Activated naive CD4-positive, alpha-beta T cell treated with anti-CD3 and anti-CD28 coated beads, Interleukin-2, amount 50 U/mL, for 24 hours (primary cell): Measurements from ENCODE around the gene TDRD12.
"Not testable (repeated sequence)": the region's sequence is repeated elsewhere in the genome, so short reads cannot be mapped to it uniquely, and the experiment has no call there.

Experiments
- H3K27ac Mint-ChIP-seq: one replicate; pipeline ENCODE4 v1.8.0; 2021; ENCODE audit warnings: mild to moderate bottlenecking, mixed read lengths
- H3K27me3 Mint-ChIP-seq: one replicate; pipeline ENCODE4 v1.8.0; 2021; ENCODE audit warnings: mixed read lengths
- H3K36me3 Mint-ChIP-seq: one replicate; pipeline ENCODE4 v1.8.0; 2021; ENCODE audit warnings: mixed read lengths
- H3K4me1 Mint-ChIP-seq: one replicate; pipeline ENCODE4 v1.8.0; 2021; ENCODE audit warnings: mixed read lengths
- H3K4me3 Mint-ChIP-seq: one replicate; pipeline ENCODE4 v1.8.0; 2021; ENCODE audit warnings: mild to moderate bottlenecking, mixed read lengths
- H3K9me3 Mint-ChIP-seq: one replicate; pipeline ENCODE4 v1.8.0; 2021; ENCODE audit warnings: mixed read lengths

Gene TDRD12

GRCh38 chr19:32750441-32751055, 31.0 kb downstream of the TDRD12 start:
- no peak overlapping the region for H3K27ac Mint-ChIP-seq
- H3K4me1 Mint-ChIP-seq, result peaks cover 9% of the 10 kb centered on the region
- peaks cover 26% of the 10 kb centered on the region for H3K27me3 Mint-ChIP-seq
- no peaks in the 10 kb centered on the region for H3K9me3 Mint-ChIP-seq
- H3K4me3 Mint-ChIP-seq, result no peak overlapping the region
- H3K36me3 Mint-ChIP-seq, result no peaks in the 10 kb centered on the region

GRCh38 chr19:32751066-32751465, 31.5 kb downstream of the TDRD12 start:
- peaks cover 28% of the 10 kb centered on the region for H3K27me3 Mint-ChIP-seq
- no peaks in the 10 kb centered on the region for H3K36me3 Mint-ChIP-seq
- peaks cover 9% of the 10 kb centered on the region for H3K4me1 Mint-ChIP-seq
- H3K9me3 Mint-ChIP-seq, result no peaks in the 10 kb centered on the region
- H3K27ac Mint-ChIP-seq, result no peak overlapping the region
- H3K4me3 Mint-ChIP-seq, result no peak overlapping the region

- Mint-ChIP-seq H3K9me3 (peaks cover 7% of the 10 kb centered on the region), H3K4me1 (no peaks in the 10 kb centered on the region), H3K27me3 (peaks cover 20% of the 10 kb centered on the region), H3K36me3 (peaks cover 3% of the 10 kb centered on the region), H3K27ac (no peak overlapping the region), H3K4me3 (no peak overlapping the region)
Observed at GRCh38 chr19:32757189-32757588, 37.6 kb downstream of the TDRD12 start.

- H3K4me1 Mint-ChIP-seq, H3K27me3 Mint-ChIP-seq, H3K36me3 Mint-ChIP-seq, H3K4me3 Mint-ChIP-seq, H3K9me3 Mint-ChIP-seq, H3K27ac Mint-ChIP-seq: not testable (repeated sequence)
Observed at GRCh38 chr19:32765365-32765764, 45.8 kb downstream of the TDRD12 start.

GRCh38 chr19:32767951-32768679, 48.5 kb downstream of the TDRD12 start:
- no peaks in the 10 kb centered on the region for H3K9me3 Mint-ChIP-seq

GRCh38 chr19:32771596-32771995, 52.0 kb downstream of the TDRD12 start:
- Mint-ChIP-seq H3K27me3 (no peaks in the 10 kb centered on the region), H3K36me3 (peaks cover 4% of the 10 kb centered on the region), H3K27ac (no peak overlapping the region), H3K9me3 (no peaks in the 10 kb centered on the region), H3K4me3 (no peak overlapping the region), H3K4me1 (no peaks in the 10 kb centered on the region)

More at GRCh38 chr19:32767951-32768679, 48.5 kb downstream of the TDRD12 start:
- Mint-ChIP-seq H3K36me3 (peaks cover 2% of the 10 kb centered on the region), H3K4me1 (no peaks in the 10 kb centered on the region), H3K27me3 (no peaks in the 10 kb centered on the region), H3K27ac (no peak overlapping the region), H3K4me3 (no peak overlapping the region)

GRCh38 chr19:32773126-32773525, 53.6 kb downstream of the TDRD12 start:
- no peaks in the 10 kb centered on the region for H3K9me3 Mint-ChIP-seq
- no peaks in the 10 kb centered on the region for H3K4me1 Mint-ChIP-seq
- H3K36me3 Mint-ChIP-seq, result peaks cover 4% of the 10 kb centered on the region
- H3K4me3 Mint-ChIP-seq, result no peak overlapping the region
- H3K27me3 Mint-ChIP-seq, result no peaks in the 10 kb centered on the region
- no peak overlapping the region for H3K27ac Mint-ChIP-seq

GRCh38 chr19:32779082-32779481, 59.5 kb downstream of the TDRD12 start:
- Mint-ChIP-seq H3K36me3 (peaks cover 8% of the 10 kb centered on the region), H3K4me3 (no peak overlapping the region), H3K27ac (no peak overlapping the region), H3K9me3 (peaks cover 7% of the 10 kb centered on the region), H3K4me1 (no peaks in the 10 kb centered on the region), H3K27me3 (no peaks in the 10 kb centered on the region)

GRCh38 chr19:32781280-32781679, 61.7 kb downstream of the TDRD12 start:
- H3K27me3 Mint-ChIP-seq, result no peaks in the 10 kb centered on the region
- H3K4me3 Mint-ChIP-seq, result no peak overlapping the region

GRCh38 chr19:32782089-32782488, 62.5 kb downstream of the TDRD12 start:
- peaks cover 14% of the 10 kb centered on the region for H3K36me3 Mint-ChIP-seq
- not testable (repeated sequence) for H3K27me3 Mint-ChIP-seq, H3K4me3 Mint-ChIP-seq, H3K9me3 Mint-ChIP-seq, H3K27ac Mint-ChIP-seq, H3K4me1 Mint-ChIP-seq

More at GRCh38 chr19:32781280-32781679, 61.7 kb downstream of the TDRD12 start:
- H3K9me3 Mint-ChIP-seq, result peaks cover 7% of the 10 kb centered on the region
- H3K27ac Mint-ChIP-seq, result peak overlapping the region; percentile 3
- peaks cover 9% of the 10 kb centered on the region for H3K36me3 Mint-ChIP-seq
- H3K4me1 Mint-ChIP-seq, result no peaks in the 10 kb centered on the region

- H3K4me3 Mint-ChIP-seq, result not testable (repeated sequence)
Observed at GRCh38 chr19:32787161-32787813, 67.7 kb downstream of the TDRD12 start.

GRCh38 chr19:32787895-32788294, 68.3 kb downstream of the TDRD12 start:
- not testable (repeated sequence) for H3K27ac Mint-ChIP-seq, H3K36me3 Mint-ChIP-seq, H3K9me3 Mint-ChIP-seq, H3K4me3 Mint-ChIP-seq, H3K27me3 Mint-ChIP-seq
- peaks cover 22% of the 10 kb centered on the region for H3K4me1 Mint-ChIP-seq

More at GRCh38 chr19:32787161-32787813, 67.7 kb downstream of the TDRD12 start:
- H3K27ac Mint-ChIP-seq, H3K9me3 Mint-ChIP-seq, H3K36me3 Mint-ChIP-seq, H3K27me3 Mint-ChIP-seq: not testable (repeated sequence)
- peaks cover 18% of the 10 kb centered on the region for H3K4me1 Mint-ChIP-seq

- Mint-ChIP-seq H3K4me1 (peaks cover 32% of the 10 kb centered on the region), H3K27ac (no peak overlapping the region), H3K4me3 (no peak overlapping the region), H3K27me3 (no peaks in the 10 kb centered on the region), H3K36me3 (peaks cover 7% of the 10 kb centered on the region), H3K9me3 (no peaks in the 10 kb centered on the region)
Observed at GRCh38 chr19:32789429-32789828, 69.9 kb downstream of the TDRD12 start.

- no peaks in the 10 kb centered on the region for H3K9me3 Mint-ChIP-seq
- H3K36me3 Mint-ChIP-seq, result no peaks in the 10 kb centered on the region
- H3K27me3 Mint-ChIP-seq, result no peaks in the 10 kb centered on the region
- no peak overlapping the region for H3K4me3 Mint-ChIP-seq
- H3K27ac Mint-ChIP-seq, result no peak overlapping the region
- H3K4me1 Mint-ChIP-seq, result peaks cover 72% of the 10 kb centered on the region
Observed at GRCh38 chr19:32798201-32798600, 78.6 kb downstream of the TDRD12 start.

- no peaks in the 10 kb centered on the region for H3K9me3 Mint-ChIP-seq
- H3K4me3 Mint-ChIP-seq, result no peak overlapping the region
- no peak overlapping the region for H3K27ac Mint-ChIP-seq
- H3K27me3 Mint-ChIP-seq, result no peaks in the 10 kb centered on the region
- H3K4me1 Mint-ChIP-seq, result peaks cover 55% of the 10 kb centered on the region
- H3K36me3 Mint-ChIP-seq, result no peaks in the 10 kb centered on the region
Observed at GRCh38 chr19:32800191-32800590, 80.6 kb downstream of the TDRD12 start.

GRCh38 chr19:32800754-32801153, 81.2 kb downstream of the TDRD12 start:
- H3K9me3 Mint-ChIP-seq, result no peaks in the 10 kb centered on the region
- peak overlapping the region; percentile 36 for H3K4me3 Mint-ChIP-seq
- no peak overlapping the region for H3K27ac Mint-ChIP-seq
- H3K4me1 Mint-ChIP-seq, result peaks cover 50% of the 10 kb centered on the region
- no peaks in the 10 kb centered on the region for H3K27me3 Mint-ChIP-seq
- no peaks in the 10 kb centered on the region for H3K36me3 Mint-ChIP-seq
